ENCODE data around the gene TCEAL8.
"Not testable (repeated sequence)": the region's sequence is repeated elsewhere in the genome, so short reads cannot be mapped to it uniquely, and the experiment has no call there.

Gene TCEAL8, protein sequence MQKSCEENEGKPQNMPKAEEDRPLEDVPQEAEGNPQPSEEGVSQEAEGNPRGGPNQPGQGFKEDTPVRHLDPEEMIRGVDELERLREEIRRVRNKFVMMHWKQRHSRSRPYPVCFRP

GRCh38 chrX:103254921-103255493, at the start of gene TCEAL8:
Gene TCEAL8 (minus strand): TSS chrX:103255155. CDS start chrX:103253979, 1,176 bp downstream.
- peak; percentile 82 for FAIRE-seq
- DNase-seq (ENCODE audit: insufficient read length, low spot score) = peak; percentile 4

- no peak for DNase-seq (ENCODE audit: insufficient read length, low spot score)
- FAIRE-seq = no peak
These were observed 49.8 kb upstream of the TCEAL8 start for GRCh38 chrX:103304705-103305104.

DNA sequence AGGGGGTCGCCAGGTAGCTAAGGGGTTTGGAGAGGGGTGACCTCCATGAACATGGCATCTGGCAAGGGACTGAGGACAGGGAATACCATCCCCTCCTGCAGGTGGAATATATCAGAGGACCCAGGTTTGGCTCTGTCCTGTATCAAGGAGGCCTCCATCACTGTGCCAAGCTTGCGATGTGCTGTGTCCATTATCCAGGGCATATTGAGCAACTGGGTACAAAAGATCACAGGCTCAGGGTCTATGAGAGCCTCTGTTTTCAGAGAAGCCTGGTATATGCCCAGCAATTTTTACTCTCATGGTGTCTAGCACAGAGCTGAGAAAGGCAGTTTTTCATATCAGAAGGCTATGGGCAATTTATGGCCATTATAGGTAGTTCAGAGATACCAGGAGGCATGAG, 38.2 kb upstream of the TCEAL8 start:
- FAIRE-seq = no peak

GRCh38 chrX:103279624-103280023, 24.7 kb upstream of the TCEAL8 start:
- FAIRE-seq = no peak
- DNase-seq (ENCODE audit: insufficient read length, low spot score) = no peak

More for the DNA sequence above, 38.2 kb upstream of the TCEAL8 start:
- DNase-seq (ENCODE audit: insufficient read length, low spot score) = no peak

DNA sequence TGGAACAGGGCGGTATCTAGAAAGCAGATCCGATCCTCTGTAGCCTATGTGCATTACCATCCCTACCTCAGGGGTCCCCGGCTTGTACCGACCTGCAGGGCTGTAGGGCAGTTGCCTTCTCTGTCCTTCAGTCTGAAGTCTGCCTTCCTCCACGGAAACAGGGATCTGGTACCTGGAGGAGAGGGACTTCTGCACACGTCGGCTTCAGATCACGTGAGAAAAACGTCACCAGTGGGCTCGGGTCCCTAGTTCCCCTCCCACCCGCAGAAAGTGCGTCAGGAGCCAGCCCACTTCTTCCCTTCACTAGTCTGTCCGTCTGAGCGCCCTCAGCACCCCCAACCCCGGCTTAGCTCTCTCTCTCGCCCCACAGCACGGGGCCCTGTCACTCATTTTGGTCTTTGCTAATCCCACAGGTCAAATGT, 21.6 kb upstream of the TCEAL8 start, which contains the start of gene TCEAL5:
TCEAL5 (minus strand) TSS at position 170 of the 422 bp plus-strand sequence. CDS start 2,187 bp downstream, outside the sequence.
- no peak for FAIRE-seq
- DNase-seq (ENCODE audit: insufficient read length, low spot score) = no peak

GRCh38 chrX:103275947-103276567, 21.1 kb upstream of the TCEAL8 start:
- FAIRE-seq (no peak), DNase-seq (ENCODE audit: insufficient read length, low spot score) (no peak)

GRCh38 chrX:103274284-103274683, 19.3 kb upstream of the TCEAL8 start:
- DNase-seq (ENCODE audit: insufficient read length, low spot score) (no peak), FAIRE-seq (no peak)

DNA sequence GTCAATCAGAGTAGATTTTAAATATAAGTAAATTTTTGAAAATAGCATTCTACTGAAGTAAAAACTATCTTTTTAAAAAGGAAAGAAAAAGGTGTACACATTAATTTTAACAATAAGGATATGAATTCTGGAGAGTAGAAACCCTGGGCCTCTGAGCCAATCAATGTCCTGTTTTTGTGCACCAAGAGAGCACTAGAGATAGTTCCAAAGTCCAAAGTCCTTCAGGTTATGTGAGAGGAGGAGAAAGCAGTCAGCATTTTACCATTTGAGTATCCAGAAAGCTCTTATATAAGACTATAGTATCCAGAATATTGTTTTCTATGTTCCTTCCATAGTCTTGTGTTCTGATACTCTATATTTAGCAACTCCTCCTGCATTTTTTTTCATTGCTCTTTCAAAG, 3.3 kb upstream of the TCEAL8 start:
- FAIRE-seq (no peak), DNase-seq (ENCODE audit: insufficient read length, low spot score) (no peak)

DNA sequence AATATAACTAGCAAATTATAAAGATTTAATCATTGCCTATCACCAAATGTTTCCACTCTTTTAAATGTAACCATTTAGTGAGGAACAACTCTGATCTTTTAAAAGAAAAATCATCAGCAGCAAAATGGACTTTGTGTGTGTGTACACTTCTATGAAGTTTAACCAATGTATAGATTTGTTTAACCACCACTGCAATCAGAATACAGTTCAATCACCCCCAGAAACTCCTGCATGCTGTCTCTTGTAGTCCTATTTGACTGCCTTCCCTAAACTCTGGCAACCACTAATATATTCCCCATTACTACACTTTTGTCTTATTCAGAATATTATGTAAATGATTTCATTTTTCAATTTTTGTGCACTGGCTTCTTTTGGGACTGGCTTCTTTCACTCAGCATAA, 1.7 kb upstream of the TCEAL8 start:
- FAIRE-seq (no peak), DNase-seq (ENCODE audit: insufficient read length, low spot score) (no peak)

DNA sequence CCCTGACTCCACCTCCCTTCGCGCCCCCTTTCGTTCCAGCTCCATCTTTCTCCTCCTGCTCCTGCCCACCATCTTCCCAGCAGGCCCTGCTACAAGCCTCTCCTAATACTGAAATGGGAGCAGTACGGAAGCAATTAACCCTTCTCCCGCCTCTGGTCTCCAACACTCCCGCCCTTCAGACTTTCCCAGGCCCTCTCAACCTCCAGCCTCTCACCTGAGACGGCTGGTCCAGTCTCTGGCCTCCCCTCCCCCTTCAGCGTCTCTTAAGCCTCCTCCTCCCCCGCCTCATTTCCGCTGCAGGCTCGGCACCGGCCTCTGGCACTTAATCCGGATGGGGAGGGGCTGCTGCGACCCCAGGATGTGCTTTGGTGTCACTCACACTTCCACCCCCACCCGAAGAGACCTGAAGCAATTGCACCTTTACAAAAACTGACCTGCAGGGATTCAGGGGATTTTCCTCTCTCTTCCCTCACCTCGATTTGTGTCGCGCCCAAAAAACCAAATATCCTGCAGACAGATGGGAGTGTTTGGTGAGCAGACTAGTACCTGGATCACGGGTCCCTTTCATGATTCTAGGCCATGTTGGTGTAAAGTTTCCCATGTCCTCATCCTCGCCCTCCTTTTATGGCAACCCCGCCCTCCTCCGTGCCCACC, 657 bp downstream of the TCEAL8 start:
- DNase-seq (ENCODE audit: insufficient read length, low spot score) (peak; percentile 8), FAIRE-seq (peak; percentile 39)

GRCh38 chrX:103253608-103254007, 1.3 kb downstream of the TCEAL8 start:
- DNase-seq (ENCODE audit: insufficient read length, low spot score) = no peak
- no peak for FAIRE-seq

DNA sequence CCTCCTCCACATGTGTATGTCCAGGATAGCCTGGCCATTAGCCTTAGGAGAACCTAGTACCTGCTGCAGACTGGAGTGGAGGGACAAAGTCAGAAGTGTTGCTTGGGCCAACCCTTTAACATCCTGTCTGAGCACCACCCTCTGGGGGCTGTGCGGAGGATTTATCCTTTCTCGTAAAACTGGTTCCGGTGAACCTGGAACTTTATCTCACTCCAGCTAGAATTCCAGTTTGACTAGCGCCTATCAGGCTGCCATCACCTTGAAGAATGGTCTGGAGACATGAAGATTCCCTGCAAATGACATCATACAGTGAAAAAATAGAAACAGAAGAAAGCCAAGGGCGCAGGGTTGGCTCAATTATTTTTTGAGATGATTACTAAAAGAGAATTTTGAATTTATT, 4.0 kb downstream of the TCEAL8 start:
- DNase-seq (ENCODE audit: insufficient read length, low spot score) (no peak), FAIRE-seq (no peak)

DNA sequence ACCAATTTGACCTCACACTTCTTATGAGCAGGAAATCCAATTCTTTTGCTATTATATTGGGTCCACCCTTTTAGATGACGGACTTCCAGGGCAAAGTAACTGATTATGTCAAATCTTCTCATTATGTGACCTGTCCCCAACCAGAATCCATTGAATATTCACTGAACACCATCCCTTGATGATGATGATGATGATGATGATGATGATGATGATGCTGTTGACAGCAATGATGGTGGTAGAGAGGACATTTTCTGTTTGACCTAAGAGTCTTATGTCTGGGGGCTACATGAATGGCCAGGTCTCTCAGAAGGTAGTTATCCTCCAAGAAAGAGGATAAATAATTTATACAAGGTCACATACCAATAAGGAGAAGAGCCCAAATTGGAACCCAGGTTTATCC, 5.2 kb downstream of the TCEAL8 start:
- DNase-seq (ENCODE audit: insufficient read length, low spot score) = no peak
- FAIRE-seq = no peak

DNA sequence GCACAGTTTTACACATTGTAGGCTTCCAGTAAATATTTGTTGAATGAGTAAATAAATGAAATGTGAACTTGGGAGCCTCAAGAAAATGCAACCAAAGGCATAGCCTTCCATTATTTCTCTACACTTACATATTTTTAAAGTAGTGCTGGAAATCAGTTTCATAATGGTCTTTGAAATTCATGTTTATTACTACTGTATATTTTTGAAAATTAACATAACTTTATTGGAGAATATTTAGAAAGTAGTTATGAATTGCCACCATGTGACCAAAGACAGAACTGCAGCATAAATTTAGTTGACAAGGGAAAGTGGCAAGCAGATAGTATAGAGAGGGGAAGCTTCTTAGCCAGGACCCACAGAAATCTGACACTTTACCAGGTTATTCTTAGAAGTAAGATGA, 6.4 kb downstream of the TCEAL8 start:
- peak; percentile 61 for FAIRE-seq
- no peak for DNase-seq (ENCODE audit: insufficient read length, low spot score)

GRCh38 chrX:103240155-103240554, 14.8 kb downstream of the TCEAL8 start:
- DNase-seq (ENCODE audit: insufficient read length, low spot score) = no peak
- FAIRE-seq = no peak

DNA sequence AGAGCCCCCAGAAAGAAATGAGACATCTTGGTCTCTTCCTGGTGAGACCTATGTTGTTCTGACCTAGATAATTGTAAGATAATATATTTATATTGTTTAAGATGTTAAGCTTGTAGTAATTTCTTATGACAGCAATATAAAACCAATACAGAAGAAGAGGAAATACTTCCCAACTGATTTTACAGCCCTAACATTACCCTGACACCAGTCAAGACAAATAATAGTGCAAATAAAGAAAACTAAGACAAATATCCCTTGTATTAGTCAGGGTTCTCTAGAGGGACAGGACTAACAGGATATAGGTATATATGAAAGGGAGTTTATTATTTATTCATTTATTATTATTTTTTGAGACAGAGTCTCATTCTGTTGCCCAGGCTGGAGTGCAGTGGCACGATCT, 18.7 kb downstream of the TCEAL8 start:
- no peak for FAIRE-seq

DNA sequence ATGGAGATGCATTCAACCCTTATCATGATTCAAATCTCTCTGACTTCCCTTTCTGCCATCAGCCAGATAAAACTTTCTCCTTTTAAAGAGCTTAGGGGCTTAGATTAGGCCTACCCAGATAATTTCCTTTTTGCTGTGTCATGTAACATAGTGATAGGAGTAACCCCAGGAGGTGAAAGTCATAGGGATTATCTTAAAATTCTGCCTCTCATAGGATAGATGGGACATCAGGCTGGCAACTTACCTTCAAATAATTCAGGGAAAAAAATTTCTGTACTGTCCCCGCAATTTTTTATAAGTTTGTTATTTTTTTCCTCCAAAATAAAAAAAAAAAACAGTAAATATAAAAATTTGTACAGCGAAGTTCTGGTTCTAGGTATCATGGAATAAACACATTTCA, 19.3 kb downstream of the TCEAL8 start:
- DNase-seq (ENCODE audit: insufficient read length, low spot score); FAIRE-seq: not testable (repeated sequence)

More for the DNA sequence above, 18.7 kb downstream of the TCEAL8 start:
- DNase-seq (ENCODE audit: insufficient read length, low spot score) = no peak

DNA sequence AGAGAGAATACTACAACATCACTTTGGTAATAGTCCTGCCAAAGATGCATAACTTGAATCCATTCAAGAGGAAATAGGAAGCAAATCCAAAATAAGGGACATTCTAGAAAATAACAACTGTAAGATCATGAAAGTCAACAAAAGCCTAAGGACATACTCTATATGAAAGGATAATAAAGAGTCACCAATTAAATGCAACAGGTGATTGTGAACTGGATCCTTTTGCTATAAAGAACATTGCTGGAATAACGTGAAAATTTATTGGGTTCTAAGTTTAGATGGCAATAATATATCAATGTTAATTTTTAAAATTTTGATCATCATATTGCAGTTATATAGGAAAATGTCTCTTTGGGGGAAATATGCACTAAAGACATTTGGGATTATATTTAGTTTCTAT, 20.1 kb downstream of the TCEAL8 start:
- FAIRE-seq (no peak), DNase-seq (ENCODE audit: insufficient read length, low spot score) (no peak)

DNA sequence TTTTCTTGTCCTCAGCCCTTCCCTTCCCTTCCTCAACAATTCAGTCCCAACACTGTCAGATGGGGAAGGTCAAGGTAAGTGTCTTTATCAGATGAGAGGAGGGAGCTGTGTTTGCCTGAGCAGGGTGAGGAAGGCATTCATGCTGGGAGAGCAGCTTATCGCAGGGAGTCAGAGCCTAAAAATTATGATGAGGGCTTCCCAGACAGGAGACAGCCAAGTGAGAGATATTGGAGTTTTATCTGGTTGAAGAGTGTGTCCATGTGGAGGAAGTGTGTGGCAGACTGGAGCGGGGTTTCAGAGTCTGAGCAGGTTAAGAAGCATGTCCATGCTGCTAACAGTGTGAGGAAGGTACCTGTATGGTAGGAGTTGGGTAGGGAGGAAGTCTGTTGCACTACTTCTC, 21.7 kb downstream of the TCEAL8 start:
- FAIRE-seq (no peak), DNase-seq (ENCODE audit: insufficient read length, low spot score) (no peak)

GRCh38 chrX:103225918-103226317, 29.0 kb downstream of the TCEAL8 start:
- not testable (repeated sequence) for DNase-seq (ENCODE audit: insufficient read length, low spot score)
- peak; percentile 64 for FAIRE-seq

GRCh38 chrX:103220511-103221323, 34.2 kb downstream of the TCEAL8 start:
- FAIRE-seq (no peak), DNase-seq (ENCODE audit: insufficient read length, low spot score) (no peak)
